HepG2 (cell line): ENCODE results near the gene SAMM50. TPM values are rescaled to one million over a fixed set of nuclear protein-coding genes. Genes with fewer than 3 reads are reported as not detected.

Experiments
- ATAC-seq: fragments of 200-7000 bp; cut with Tn5 transposase; 3 replicates; pipeline ENCODE4 v1.9.1; 2020; ENCODE audit warnings: mild to moderate bottlenecking, moderate library complexity
- BruUV-seq: library from RNA; stranded (reverse); fragments of 400-500 nt; replicated peaks from 2 replicates; lab custom pipeline; 2021; lab: Mats Ljungman, UMichigan
- CTCF ChIA-PET: fragments of 300-600 bp; formaldehyde crosslinking; extraction: SDS; loops from one replicate; lab custom pipeline; 2021; ENCODE audit warnings: low total read pairs, inconsistent platforms, low intra/inter-chr PET ratio; lab: Yijun Ruan, JAX
- POLR2A ChIA-PET: fragments of 350-600 bp; sonication (Branson Sonifier 250); formaldehyde crosslinking; loops from one replicate; lab custom pipeline; 2020; ENCODE audit warnings: antibody characterized with exemption, inconsistent platforms; lab: Yijun Ruan, JAX
- DNase-seq: peaks from one replicate; pipeline ENCODE4 v3.0.0-alpha.2; 2015; ENCODE audit warnings: low spot score
- FAIRE-seq: peaks from 3 replicates; lab custom pipeline; 2011; peaks lifted over from hg19 to GRCh38; lab: Jason Lieb, UNC
- H2AFZ ChIP-seq: one replicate; pipeline ENCODE4 v1.6.1; 2011; ENCODE audit warnings: low read length, inconsistent platforms
- H3K27ac ChIP-seq: fragments of 300-600 bp; 3 replicates; pipeline ENCODE4 v1.8.0; 2011; ENCODE audit warnings: mixed run types, mild to moderate bottlenecking, mixed read lengths, low read length, inconsistent platforms; ENCODE audit not compliant: insufficient read depth; ENCODE audit errors: extremely low read length
- H3K27me3 ChIP-seq, 2 experiments: fragments of 200-600 bp in 1 of 2; 2 replicates in 1 of 2; 3 replicates in 1 of 2; pipeline versions ENCODE4 v1.6.0 to v1.8.0; 2011; ENCODE audit warnings: low read length in 2 of 2, mild to moderate bottlenecking in 2 of 2, moderate library complexity in 2 of 2, inconsistent platforms in 1 of 2; ENCODE audit not compliant: insufficient read depth in 2 of 2, control insufficient read depth in 1 of 2
- H3K36me3 ChIP-seq, 2 experiments: fragments of 200-600 bp in 1 of 2; replicated peaks in 1 of 2; 2 replicates in 1 of 2; 3 replicates in 1 of 2; pipeline versions ENCODE4 v1.5.1 to v1.8.0; 2011; ENCODE audit warnings: low read length in 2 of 2, inconsistent platforms in 1 of 2; ENCODE audit not compliant: insufficient read depth in 2 of 2, control insufficient read depth in 1 of 2
- H3K4me1 ChIP-seq: 2 replicates; pipeline ENCODE4 v1.5.1; 2012; ENCODE audit warnings: low read length, inconsistent platforms; ENCODE audit not compliant: insufficient read depth
- H3K4me2 ChIP-seq: 2 replicates; pipeline ENCODE4 v1.6.0; 2011; ENCODE audit warnings: low read depth, low read length, inconsistent platforms
- H3K4me3 ChIP-seq, 3 experiments: fragments of 200-600 bp in 1 of 3; sonication (generic), shearing (Covaris generic) in 1 of 3; replicated peaks in 1 of 3; 2 replicates each; pipeline ENCODE4 v1.5.1; 2011 to 2016; ENCODE audit warnings: low read length in 3 of 3, inconsistent platforms in 2 of 3, low read depth in 2 of 3, mild to moderate bottlenecking in 2 of 3, control low read depth in 1 of 3, mixed read lengths in 1 of 3; ENCODE audit not compliant: insufficient read depth in 1 of 3
- H3K79me2 ChIP-seq: one replicate; pipeline ENCODE4 v1.6.1; 2011; ENCODE audit warnings: low read length, inconsistent platforms; ENCODE audit not compliant: insufficient read depth
- H3K9ac ChIP-seq: 2 replicates; pipeline ENCODE4 v1.6.0; 2011; ENCODE audit warnings: mild to moderate bottlenecking, low read depth, low read length, inconsistent platforms; ENCODE audit not compliant: insufficient read depth
- H3K9me3 ChIP-seq: 2 replicates; pipeline ENCODE4 v1.5.1; 2012; ENCODE audit warnings: mild to moderate bottlenecking, low read length
- H4K20me1 ChIP-seq: 2 replicates; pipeline ENCODE4 v1.6.0; 2011; ENCODE audit warnings: inconsistent platforms, mild to moderate bottlenecking, low read length, moderate library complexity; ENCODE audit not compliant: insufficient read depth
- DDIT3 ChIP-seq: sonication (generic); formaldehyde crosslinking; IDR thresholded peaks from 2 replicates; pipeline ENCODE4 v1.4.0; 2020; ENCODE audit warnings: mild to moderate bottlenecking, missing genetic modification reagents
- FOXA1 ChIP-seq, 2 experiments: fragments of 450-650 bp in 1 of 2; sonication (generic) in 1 of 2; formaldehyde crosslinking in 1 of 2; IDR thresholded peaks; 2 replicates each; pipeline versions ENCODE4 v1.4.0 to v1.6.1; 2016 to 2020; ENCODE audit warnings: missing genetic modification reagents in 1 of 2
- HIC2 ChIP-seq: sonication (generic); formaldehyde crosslinking; IDR thresholded peaks from 2 replicates; pipeline ENCODE4 v1.9.0; 2022; ENCODE audit warnings: low read depth, missing genetic modification reagents
- HMG20B ChIP-seq: conservative IDR thresholded peaks from 2 replicates; pipeline ENCODE4 v1.6.1; 2016; ENCODE audit warnings: missing genetic modification reagents, missing compliant biosample characterization
- HOXD1 ChIP-seq: sonication (generic); formaldehyde crosslinking; IDR thresholded peaks from 2 replicates; pipeline ENCODE4 v1.5.0; 2020; ENCODE audit warnings: missing genetic modification reagents
- KLF12 ChIP-seq: sonication (generic); formaldehyde crosslinking; IDR thresholded peaks from 2 replicates; pipeline ENCODE4 v1.4.0; 2020; ENCODE audit warnings: missing genetic modification reagents, borderline replicate concordance
- TAF15 ChIP-seq: fragments of 200-400 bp; formaldehyde crosslinking; IDR thresholded peaks from one replicate; pipeline ENCODE4 v1.6.1; 2018; ENCODE audit warnings: mild to moderate bottlenecking, low read depth, low read length; ENCODE audit not compliant: poor library complexity, severe bottlenecking
- TOPORS ChIP-seq: sonication (generic); formaldehyde crosslinking; IDR thresholded peaks from 2 replicates; pipeline ENCODE4 v1.8.0; 2023; ENCODE audit warnings: mild to moderate bottlenecking, missing genetic modification reagents
- ZBTB10 ChIP-seq: sonication (generic); formaldehyde crosslinking; IDR thresholded peaks from 2 replicates; pipeline ENCODE4 v1.4.0; 2020; ENCODE audit warnings: missing genetic modification reagents, borderline replicate concordance
- ZNF713 ChIP-seq: sonication (generic); formaldehyde crosslinking; IDR thresholded peaks from 2 replicates; pipeline ENCODE4 v1.4.0; 2020; ENCODE audit warnings: mild to moderate bottlenecking, missing genetic modification reagents
- WGBS: methylation state at CpG from one replicate; pipeline ENCODE4 v1.1.6; 2017; ENCODE audit warnings: low lambda C conversion rate; 5-methylcytosine and 5-hydroxymethylcytosine counted together
- in situ Hi-C: cut with HindIII; loops from 2 replicates; pipeline ENCODE4 v1.10.0; 2017; ENCODE audit warnings: low pct_unique_long_range_greater_than_20kb; ENCODE audit not compliant: extremely low pct_ligation_motif_present
- intact Hi-C: fragments of 100-400 bp; cut with micrococcal nuclease; formaldehyde crosslinking; loops from one replicate; pipeline ENCODE4 v1.10.0; 2022; ENCODE audit not compliant: unreplicated experiment
- polyA plus RNA-seq, 8 experiments: library from polyadenylated mRNA; depleted of rRNA in 3 of 8; stranded (reverse) in 7 of 8; unstranded in 1 of 8; fragments of >200 nt; fragmentation: Illumina TruSeq in 4 of 8; extraction: Trizol in 4 of 8; gene quantifications; 2 replicates each; pipeline versions ENCODE4 v1.2.1 to v1.2.3, GENCODE V29; 2011 to 2016; ENCODE audit warnings: low read depth in 4 of 8, missing spikeins in 1 of 8, mixed read lengths in 1 of 8; ENCODE audit not compliant: insufficient read depth in 1 of 8
- total RNA-seq, 5 experiments: library from RNA; depleted of rRNA; stranded (reverse); fragments of >200 nt; fragmentation: Illumina TruSeq; extraction: Trizol; gene quantifications; 2 replicates each; pipeline ENCODE4 v1.2.3, GENCODE V29; 2016; ENCODE audit warnings: low read depth in 1 of 5

The SAMM50 gene
- total and polyA plus RNA-seq, 2 of the 13 experiments (the other 11 are each of a cell fraction or from before 2014, with no cell fraction given): 34.7 to 63.4 TPM

GRCh38 chr22:43969021-43969878 is 14.0 kb downstream of the SAMM50 start:
- POLR2A ChIA-PET: no interaction called here
- WGBS: 97% methylated on average over 14 of the region's 19 CpGs
- TF ChIP-seq HMG20B (CRISPR knock-in tag): no peak
- TF ChIP-seq DDIT3: no peak
- no peak for TF ChIP-seq HOXD1 (CRISPR knock-in tag)
- TF ChIP-seq ZNF713 (CRISPR knock-in tag): no peak
- no peak for TF ChIP-seq ZBTB10 (CRISPR knock-in tag)
- TF ChIP-seq KLF12: no peak
- TF ChIP-seq HIC2 (CRISPR knock-in tag): no peak
- no peak for TF ChIP-seq TAF15
- no peak for TF ChIP-seq TOPORS (CRISPR knock-in tag)
- TF ChIP-seq FOXA1 (IDR thresholded peaks at IDR 0.05): no peak
- TF ChIP-seq FOXA1 (CRISPR knock-in tag; IDR thresholded peaks at IDR 0.05): no peak

More at GRCh38 chr22:43969021-43969878, 14.0 kb downstream of the SAMM50 start:
- Histone ChIP-seq H3K36me3 (peaks cover 40 to 81% of the 10 kb centered on the region in 2 experiments), H3K4me1 (no peaks in the 10 kb centered on the region), H2AFZ (no peak overlapping the region), H3K27me3 (no peaks in the 10 kb centered on the region), H3K27ac (no peak overlapping the region), H3K9ac (no peak overlapping the region), H3K4me2 (no peak overlapping the region), H3K9me3 (no peaks in the 10 kb centered on the region), H4K20me1 (no peaks in the 10 kb centered on the region), H3K79me2 (no peaks in the 10 kb centered on the region), H3K4me3 (no peak overlapping the region)
- in situ Hi-C loops (no loop called here), intact Hi-C loops (no loop called here)
- FAIRE-seq (no peak), DNase-seq (no peak), ATAC-seq (no peak)
- BruUV-seq: no TSS peak
- CTCF ChIA-PET: no interaction called here
